Endothelial cell of umbilical vein (primary cell): ENCODE measurements around the gene R3HDM2.

Source experiments
- EZH2 ChIP-seq: IDR thresholded peaks from 2 replicates; pipeline ENCODE4 v1.6.1; 2012; ENCODE audit warnings: borderline replicate concordance, low read depth, mild to moderate bottlenecking, moderate library complexity, low read length, inconsistent platforms; ENCODE audit not compliant: severe bottlenecking
- FOS ChIP-seq: IDR thresholded peaks from 2 replicates; pipeline ENCODE4 v1.6.1; 2011; ENCODE audit warnings: mild to moderate bottlenecking, low read length, moderate library complexity, borderline replicate concordance; ENCODE audit not compliant: insufficient read depth
- GATA2 ChIP-seq: IDR thresholded peaks from 2 replicates; pipeline ENCODE4 v1.7.0; 2011; ENCODE audit warnings: low read depth, mild to moderate bottlenecking, moderate library complexity, mixed read lengths, low read length; ENCODE audit not compliant: insufficient read length, insufficient read depth
- JUN ChIP-seq: IDR thresholded peaks from 2 replicates; pipeline ENCODE4 v1.6.1; 2011; ENCODE audit warnings: borderline replicate concordance, low read depth; ENCODE audit not compliant: insufficient read length, insufficient read depth
- MAX ChIP-seq: IDR thresholded peaks from 2 replicates; pipeline ENCODE4 v1.6.1; 2011; ENCODE audit not compliant: insufficient read depth, insufficient read length
- MYC ChIP-seq: IDR thresholded peaks from one replicate; pipeline ENCODE4 v1.6.1; 2011; ENCODE audit warnings: mild to moderate bottlenecking, low read depth, low read length
- POLR2A ChIP-seq: IDR thresholded peaks from 2 replicates; pipeline ENCODE4 v1.6.1; 2012; ENCODE audit warnings: low read depth, mild to moderate bottlenecking, control low read depth, low read length
- POLR2AphosphoS5 ChIP-seq: IDR thresholded peaks from 2 replicates; pipeline ENCODE4 v1.6.1; 2012; ENCODE audit warnings: low read depth, mild to moderate bottlenecking, control low read depth, low read length, moderate library complexity; ENCODE audit not compliant: insufficient read depth
- TF ChIP-seq, protein P1 (sequence below), 2 donors: IDR thresholded peaks; 1 replicate in 1 of 2; 2 replicates in 1 of 2; pipeline ENCODE4 v1.5.1; 2011; ENCODE audit warnings: low read length in 2 of 2, mild to moderate bottlenecking in 2 of 2, moderate library complexity in 2 of 2, control low read depth in 1 of 2, inconsistent platforms in 1 of 2, low read depth in 1 of 2; ENCODE audit not compliant: insufficient read depth in 1 of 2; ENCODE audit errors: extremely low read depth in 1 of 2

DNA sequence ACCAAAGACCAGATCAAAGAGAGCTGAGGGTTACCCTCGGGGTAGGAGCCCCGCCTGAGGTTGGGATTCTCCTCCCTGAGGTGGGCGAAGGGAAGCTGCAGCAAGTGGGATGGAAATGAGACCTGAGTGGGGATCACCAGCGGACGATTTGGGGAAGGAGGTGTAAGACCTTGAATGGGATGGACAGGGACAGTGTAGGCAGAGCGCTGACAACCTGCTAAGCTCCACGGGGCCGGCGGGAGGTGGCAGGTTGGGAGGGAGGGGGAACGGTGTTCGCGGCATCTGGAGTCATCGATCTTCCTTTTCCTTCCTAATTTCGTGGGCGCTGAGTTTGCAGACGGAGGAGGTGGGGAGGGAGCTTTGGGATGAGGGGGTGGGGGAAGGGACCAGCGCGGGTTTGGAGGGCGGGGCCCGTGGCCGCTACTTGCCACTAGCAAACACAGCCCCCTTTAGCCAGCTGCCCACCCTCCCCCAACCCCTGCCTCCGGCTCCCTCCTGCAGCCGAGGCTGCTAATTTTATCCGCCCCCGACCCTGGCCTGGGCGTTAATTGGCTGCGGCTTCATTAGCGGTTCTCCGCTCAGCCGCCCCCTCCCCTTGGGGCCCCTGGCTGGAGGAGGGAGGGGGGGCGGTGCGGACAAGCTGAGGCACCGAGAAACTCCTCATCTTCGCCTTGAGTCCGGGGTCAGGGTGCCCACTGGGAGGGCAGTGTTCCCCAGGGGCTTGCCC, 204.1 kb downstream of the R3HDM2 start:
- TF ChIP-seq, protein P1, sequence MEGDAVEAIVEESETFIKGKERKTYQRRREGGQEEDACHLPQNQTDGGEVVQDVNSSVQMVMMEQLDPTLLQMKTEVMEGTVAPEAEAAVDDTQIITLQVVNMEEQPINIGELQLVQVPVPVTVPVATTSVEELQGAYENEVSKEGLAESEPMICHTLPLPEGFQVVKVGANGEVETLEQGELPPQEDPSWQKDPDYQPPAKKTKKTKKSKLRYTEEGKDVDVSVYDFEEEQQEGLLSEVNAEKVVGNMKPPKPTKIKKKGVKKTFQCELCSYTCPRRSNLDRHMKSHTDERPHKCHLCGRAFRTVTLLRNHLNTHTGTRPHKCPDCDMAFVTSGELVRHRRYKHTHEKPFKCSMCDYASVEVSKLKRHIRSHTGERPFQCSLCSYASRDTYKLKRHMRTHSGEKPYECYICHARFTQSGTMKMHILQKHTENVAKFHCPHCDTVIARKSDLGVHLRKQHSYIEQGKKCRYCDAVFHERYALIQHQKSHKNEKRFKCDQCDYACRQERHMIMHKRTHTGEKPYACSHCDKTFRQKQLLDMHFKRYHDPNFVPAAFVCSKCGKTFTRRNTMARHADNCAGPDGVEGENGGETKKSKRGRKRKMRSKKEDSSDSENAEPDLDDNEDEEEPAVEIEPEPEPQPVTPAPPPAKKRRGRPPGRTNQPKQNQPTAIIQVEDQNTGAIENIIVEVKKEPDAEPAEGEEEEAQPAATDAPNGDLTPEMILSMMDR (IDR thresholded peaks at IDR 0.05; ENCODE audit: extremely low read depth in 1 of 2, insufficient read depth in 1 of 2, low read depth in 1 of 2, low read length in 2 of 2), result no peak
- no peak for TF ChIP-seq POLR2AphosphoS5
- TF ChIP-seq MYC, result no peak
- TF ChIP-seq MAX, result no peak
- no peak for TF ChIP-seq POLR2A
- peak; percentile 69 for TF ChIP-seq EZH2
- no peak for TF ChIP-seq JUN
- no peak for TF ChIP-seq FOS
- TF ChIP-seq GATA2, result no peak
